Measurements from ENCODE around the gene C3orf85.

- TF ChIP-seq CTCF (conservative IDR thresholded peaks at IDR 0.05) = peak; percentile 51
- TF ChIP-seq ZFX (IDR thresholded peaks at IDR 0.05) = no peak
These were observed 38.4 kb upstream of the C3orf85 start for GRCh38 chr3:109098079-109098644.
